Liver (tissue), 3 donors: ENCODE results near the gene SLC2A9.

Experiments
- CTCF ChIP-seq: fragments of 150-350 bp; IDR thresholded peaks from 2 replicates; pipeline ENCODE4 v1.5.1; 2017; ENCODE audit warnings: improper control_type of control experiment, low read depth, low read length; ENCODE audit not compliant: missing input control
- FOXA1 ChIP-seq: IDR thresholded peaks from 2 replicates; pipeline ENCODE4 v1.6.1; 2016; ENCODE audit warnings: antibody characterized with exemption
- GABPA ChIP-seq, 2 donors: IDR thresholded peaks in 1 of 2; conservative IDR thresholded peaks in 1 of 2; 2 replicates each; pipeline ENCODE4 v1.6.1; 2016; ENCODE audit warnings: antibody characterized with exemption in 2 of 2, mild to moderate bottlenecking in 1 of 2, moderate library complexity in 1 of 2
- TF ChIP-seq, protein P1 (sequence below): IDR thresholded peaks from 2 replicates; pipeline ENCODE4 v1.6.1; 2016; ENCODE audit warnings: antibody characterized with exemption
- donor health status: healthy.
- donor health status: healthy.

DNA sequence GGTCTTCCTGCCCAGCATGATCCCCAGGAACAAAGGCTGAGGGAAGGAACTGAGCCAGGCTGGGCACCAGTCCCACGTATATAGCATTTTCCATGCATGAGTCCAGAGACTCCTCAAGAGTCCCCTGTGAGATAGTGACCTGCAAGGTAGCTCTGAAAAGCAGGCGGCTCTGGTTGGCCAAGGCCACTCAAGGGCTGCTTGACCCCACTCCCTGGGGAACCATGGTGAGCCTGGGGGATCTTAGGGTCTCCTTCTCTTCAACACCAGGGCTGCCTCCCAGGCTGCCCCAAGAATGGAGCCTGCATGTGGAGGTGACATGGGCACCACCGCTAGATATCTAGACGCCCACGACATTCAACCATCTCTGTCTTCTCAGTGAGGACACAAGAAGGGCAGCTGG, 79.2 kb downstream of the SLC2A9 start:
- TF ChIP-seq GABPA (IDR thresholded peaks at IDR 0.05 in 1 of 2, conservative IDR thresholded peaks at IDR 0.05 in 1 of 2) (no peak), CTCF (no peak), FOXA1 (no peak)
- TF ChIP-seq, protein P1, sequence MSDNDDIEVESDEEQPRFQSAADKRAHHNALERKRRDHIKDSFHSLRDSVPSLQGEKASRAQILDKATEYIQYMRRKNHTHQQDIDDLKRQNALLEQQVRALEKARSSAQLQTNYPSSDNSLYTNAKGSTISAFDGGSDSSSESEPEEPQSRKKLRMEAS: no peak
